NB4 (cell line): ENCODE measurements around the gene NME4.

Experiments used
- DNase-seq: peaks from one replicate; pipeline ENCODE4 v3.0.0; 2010; ENCODE audit warnings: low read depth
- H3K4me3 ChIP-seq: one replicate; pipeline ENCODE4 v1.5.1; 2011; ENCODE audit warnings: mild to moderate bottlenecking, low read depth, low read length, moderate library complexity
- MYC ChIP-seq: IDR thresholded peaks from 2 replicates; pipeline ENCODE4 v1.6.1; 2011; ENCODE audit warnings: low read depth, low read length
- POLR2A ChIP-seq: IDR thresholded peaks from 2 replicates; pipeline ENCODE4 v1.6.1; 2011; ENCODE audit warnings: mild to moderate bottlenecking; ENCODE audit not compliant: insufficient read length; ENCODE audit errors: extremely low read depth
- TF ChIP-seq, protein P1 (sequence below): IDR thresholded peaks from 2 replicates; pipeline ENCODE4 v1.6.1; 2011; ENCODE audit warnings: low read depth, low read length
- TF ChIP-seq, protein P2 (sequence below): IDR thresholded peaks from one replicate; pipeline ENCODE4 v1.5.1; 2012; ENCODE audit warnings: low read depth, low read length

The NME4 gene

DNA sequence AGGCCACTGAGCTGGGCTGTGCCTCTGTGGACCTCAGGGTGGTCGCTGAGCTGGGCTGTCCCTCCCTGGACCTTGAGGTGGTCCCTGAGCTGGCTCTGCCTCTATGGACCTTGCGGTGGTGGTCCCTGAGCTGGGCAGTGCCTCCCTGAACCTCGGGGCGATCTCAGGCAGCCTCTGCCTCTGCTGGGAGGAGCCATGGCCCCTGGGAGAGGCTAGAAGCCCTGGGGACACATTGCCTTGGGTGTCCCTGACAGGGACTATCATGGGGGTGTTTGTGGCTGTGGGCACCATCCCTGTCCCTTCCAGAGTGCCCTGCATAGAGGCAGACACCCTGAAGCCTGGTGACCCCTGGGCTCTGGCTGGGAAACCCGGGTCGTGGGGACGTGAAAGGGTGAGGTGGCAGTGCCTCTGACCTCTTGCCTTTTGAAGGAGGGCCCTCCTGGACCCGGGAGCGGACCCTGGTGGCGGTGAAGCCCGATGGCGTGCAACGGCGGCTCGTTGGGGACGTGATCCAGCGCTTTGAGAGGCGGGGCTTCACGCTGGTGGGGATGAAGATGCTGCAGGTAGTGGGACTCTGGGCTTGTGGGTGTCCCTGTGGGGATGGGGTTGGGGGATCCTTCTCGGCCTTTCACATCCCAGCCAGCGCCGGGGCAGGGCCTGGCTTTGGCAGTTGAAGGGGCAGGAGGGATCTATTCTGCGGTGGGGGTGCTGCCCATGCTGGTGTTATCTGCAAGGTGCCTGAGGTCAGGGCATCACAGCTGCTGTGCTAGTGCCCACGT lies 1.8 kb downstream of the NME4 start:
- TF ChIP-seq, protein P1, sequence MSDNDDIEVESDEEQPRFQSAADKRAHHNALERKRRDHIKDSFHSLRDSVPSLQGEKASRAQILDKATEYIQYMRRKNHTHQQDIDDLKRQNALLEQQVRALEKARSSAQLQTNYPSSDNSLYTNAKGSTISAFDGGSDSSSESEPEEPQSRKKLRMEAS = no peak
- no peak for TF ChIP-seq POLR2A
- no peak for DNase-seq
- no peak overlapping the region for H3K4me3 ChIP-seq

DNA sequence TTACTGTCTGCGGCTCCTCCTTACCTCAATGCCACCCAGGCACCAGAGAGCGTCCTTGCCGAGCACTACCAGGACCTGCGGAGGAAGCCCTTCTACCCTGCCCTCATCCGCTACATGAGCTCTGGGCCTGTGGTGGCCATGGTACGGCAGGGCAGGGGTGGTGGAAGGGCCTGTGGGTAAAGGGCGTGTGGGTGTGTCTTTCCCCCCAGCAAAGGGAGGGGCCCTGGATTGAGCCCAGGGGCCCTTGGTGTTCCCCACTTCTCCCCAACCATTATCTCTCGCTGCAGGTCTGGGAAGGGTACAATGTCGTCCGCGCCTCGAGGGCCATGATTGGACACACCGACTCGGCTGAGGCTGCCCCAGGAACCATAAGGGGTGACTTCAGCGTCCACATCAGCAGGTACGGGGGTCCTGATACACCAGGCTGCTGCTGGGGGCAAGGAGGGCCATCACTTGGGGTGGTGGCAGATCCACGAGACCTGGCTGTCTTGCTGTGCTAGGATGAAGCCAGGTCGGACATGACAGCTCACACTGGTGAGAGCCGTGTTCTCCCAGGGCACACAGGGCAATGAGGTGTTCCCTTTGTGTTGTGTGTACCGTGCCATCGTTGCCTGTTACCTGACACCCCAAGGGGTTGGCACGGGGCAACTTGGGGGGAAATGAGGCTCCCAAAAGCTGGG lies 2.5 kb downstream of the NME4 start:
- H3K4me3 ChIP-seq = no peak overlapping the region
- TF ChIP-seq MYC (no peak), POLR2A (no peak)
- TF ChIP-seq, protein P2, sequence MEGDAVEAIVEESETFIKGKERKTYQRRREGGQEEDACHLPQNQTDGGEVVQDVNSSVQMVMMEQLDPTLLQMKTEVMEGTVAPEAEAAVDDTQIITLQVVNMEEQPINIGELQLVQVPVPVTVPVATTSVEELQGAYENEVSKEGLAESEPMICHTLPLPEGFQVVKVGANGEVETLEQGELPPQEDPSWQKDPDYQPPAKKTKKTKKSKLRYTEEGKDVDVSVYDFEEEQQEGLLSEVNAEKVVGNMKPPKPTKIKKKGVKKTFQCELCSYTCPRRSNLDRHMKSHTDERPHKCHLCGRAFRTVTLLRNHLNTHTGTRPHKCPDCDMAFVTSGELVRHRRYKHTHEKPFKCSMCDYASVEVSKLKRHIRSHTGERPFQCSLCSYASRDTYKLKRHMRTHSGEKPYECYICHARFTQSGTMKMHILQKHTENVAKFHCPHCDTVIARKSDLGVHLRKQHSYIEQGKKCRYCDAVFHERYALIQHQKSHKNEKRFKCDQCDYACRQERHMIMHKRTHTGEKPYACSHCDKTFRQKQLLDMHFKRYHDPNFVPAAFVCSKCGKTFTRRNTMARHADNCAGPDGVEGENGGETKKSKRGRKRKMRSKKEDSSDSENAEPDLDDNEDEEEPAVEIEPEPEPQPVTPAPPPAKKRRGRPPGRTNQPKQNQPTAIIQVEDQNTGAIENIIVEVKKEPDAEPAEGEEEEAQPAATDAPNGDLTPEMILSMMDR = no peak
- TF ChIP-seq, protein P1 = no peak
- no peak for DNase-seq

DNA sequence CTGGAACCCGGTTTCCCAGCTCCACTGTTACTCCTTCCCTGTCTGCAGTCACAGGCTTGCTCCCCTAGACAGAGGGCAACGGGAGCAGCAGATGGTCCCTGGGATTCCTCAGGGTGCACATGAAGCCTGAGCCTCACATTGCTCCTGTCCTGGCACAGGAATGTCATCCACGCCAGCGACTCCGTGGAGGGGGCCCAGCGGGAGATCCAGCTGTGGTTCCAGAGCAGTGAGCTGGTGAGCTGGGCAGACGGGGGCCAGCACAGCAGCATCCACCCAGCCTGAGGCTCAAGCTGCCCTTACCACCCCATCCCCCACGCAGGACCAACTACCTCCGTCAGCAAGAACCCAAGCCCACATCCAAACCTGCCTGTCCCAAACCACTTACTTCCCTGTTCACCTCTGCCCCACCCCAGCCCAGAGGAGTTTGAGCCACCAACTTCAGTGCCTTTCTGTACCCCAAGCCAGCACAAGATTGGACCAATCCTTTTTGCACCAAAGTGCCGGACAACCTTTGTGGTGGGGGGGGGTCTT lies 3.1 kb downstream of the NME4 start:
- no peak for DNase-seq
- no peak for TF ChIP-seq MYC
- TF ChIP-seq, protein P2 = no peak
- no peak for TF ChIP-seq POLR2A
- TF ChIP-seq, protein P1 = no peak
- peak overlapping the region; percentile 64 for H3K4me3 ChIP-seq

DNA sequence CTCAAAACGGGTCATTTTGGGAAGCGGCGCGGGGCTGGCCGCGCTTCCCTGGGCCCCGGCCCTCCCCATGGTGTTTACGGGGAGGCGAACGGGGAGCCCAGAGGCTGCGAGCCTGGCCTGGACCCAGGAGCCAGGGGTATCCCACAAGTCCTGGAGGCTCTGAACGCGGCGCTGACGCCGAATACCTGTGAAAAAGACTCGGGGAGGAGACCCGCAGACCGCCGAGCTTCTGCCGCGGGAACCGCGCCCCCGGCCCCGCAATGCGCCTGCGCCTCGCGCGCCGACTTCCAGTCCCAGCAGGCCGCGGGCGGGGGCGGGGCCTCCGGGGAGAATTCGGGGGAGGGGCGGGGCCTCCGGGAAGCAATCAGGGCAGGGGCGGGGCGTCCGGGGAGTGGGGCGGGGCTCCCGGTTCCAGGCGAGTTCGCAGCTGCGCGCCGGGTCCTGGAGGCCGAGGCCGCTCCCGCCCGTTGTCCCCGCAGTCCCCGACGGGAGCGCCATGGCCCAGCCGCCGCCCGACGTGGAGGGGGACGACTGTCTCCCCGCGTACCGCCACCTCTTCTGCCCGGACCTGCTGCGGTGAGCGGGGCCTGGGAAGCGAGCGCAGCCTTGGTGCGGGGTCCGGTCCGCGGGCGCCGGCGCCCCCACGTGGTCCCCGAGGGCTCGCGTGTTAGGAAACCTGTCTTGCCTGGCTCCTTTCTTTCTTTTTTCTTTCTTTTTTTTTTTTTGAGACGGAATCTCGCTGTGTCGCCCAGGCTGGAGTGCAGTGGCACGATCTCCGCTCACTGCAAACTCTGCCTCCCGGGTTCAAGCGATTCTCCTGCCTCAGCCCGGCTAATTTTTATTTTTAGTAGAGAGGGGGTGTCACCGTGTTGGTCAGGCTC lies 4.7 kb downstream of the NME4 start, which contains the start of gene DECR2:
Gene DECR2 (plus strand): TSS at position 418 of the 881 bp plus-strand sequence. CDS start 79 bp downstream, at position 497.
- peak; percentile 86 for DNase-seq
- TF ChIP-seq, protein P1 = peak; percentile 74
- TF ChIP-seq, protein P2 = peak; percentile 23
- TF ChIP-seq MYC (0 out of 2 replicates have a peak, but pooled peaks have one; percentile 17), POLR2A (peak; percentile 66)
- H3K4me3 ChIP-seq = peak within 1 kb of the TSS; percentile 64

DNA sequence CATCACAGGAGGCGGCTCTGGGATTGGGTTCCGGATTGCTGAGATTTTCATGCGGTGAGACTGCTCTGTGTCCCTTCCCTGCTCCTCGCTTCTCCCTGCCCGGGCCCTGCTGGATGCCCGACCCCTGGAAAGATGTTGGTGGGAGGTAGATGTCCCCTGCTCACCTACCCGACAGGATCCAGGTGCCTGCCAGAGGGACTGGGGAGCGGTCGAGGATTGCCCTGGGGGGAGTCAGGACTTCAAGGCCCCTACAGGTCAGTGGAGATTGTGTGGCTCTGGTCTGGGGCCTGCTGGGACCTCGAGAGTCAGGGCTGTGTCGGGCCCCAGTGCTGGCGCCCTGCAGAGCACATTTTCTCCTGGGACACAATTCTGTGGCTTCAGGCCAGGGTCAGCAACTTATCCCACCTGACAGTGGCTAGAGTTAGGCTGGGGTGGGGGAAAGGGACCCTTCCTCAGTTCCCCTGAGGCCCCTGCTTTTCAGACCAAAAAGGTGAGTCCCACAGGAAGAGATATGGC lies 8.0 kb downstream of the NME4 start:
- TF ChIP-seq, protein P2 = no peak
- no peak for TF ChIP-seq MYC
- no peak for TF ChIP-seq POLR2A
- TF ChIP-seq, protein P1 = no peak
- no peak overlapping the region for H3K4me3 ChIP-seq
- DNase-seq = no peak
